Skin epidermis (tissue), 12 donors: ENCODE data around the gene DNM1L.

Experiments used
- H3K27ac ChIP-seq, 21 experiments: fragments of 200-600 bp; sonication (generic) in 11 of 21; one replicate each; pipeline ENCODE4 v1.5.0; 2020; ENCODE audit warnings: mild to moderate bottlenecking in 3 of 21, inconsistent platforms in 2 of 21, moderate library complexity in 2 of 21
- H3K4me3 ChIP-seq, 7 experiments: fragments of 200-600 bp; sonication (generic) in 2 of 7; one replicate each; pipeline ENCODE4 v1.5.0; 2020; ENCODE audit warnings: inconsistent platforms in 2 of 7, mild to moderate bottlenecking in 2 of 7, moderate library complexity in 1 of 7

The DNM1L gene

DNA sequence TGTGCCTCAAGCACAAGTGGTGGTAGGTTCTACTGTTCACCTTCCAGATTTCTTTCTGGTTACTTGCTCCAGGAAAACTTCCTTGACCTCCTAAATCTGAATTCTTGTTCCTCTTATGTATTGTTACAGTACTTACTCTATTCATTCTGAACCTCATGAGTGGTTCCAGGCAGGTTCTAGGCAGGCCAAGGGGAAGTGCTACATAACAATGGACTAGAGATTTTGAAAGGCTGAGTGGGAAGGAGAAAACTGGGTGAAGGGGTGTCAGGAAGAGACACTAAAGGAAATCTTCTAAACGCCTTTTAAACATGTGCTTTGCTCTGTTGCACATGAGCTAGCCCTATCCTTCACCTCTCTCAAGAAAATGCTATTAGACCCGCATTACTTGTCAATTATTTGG lies 75.0 kb downstream of the DNM1L start:
- H3K4me3 ChIP-seq = peak overlapping the region in 4 of 7 experiments; percentile 79 to 99 (median 90)

DNA sequence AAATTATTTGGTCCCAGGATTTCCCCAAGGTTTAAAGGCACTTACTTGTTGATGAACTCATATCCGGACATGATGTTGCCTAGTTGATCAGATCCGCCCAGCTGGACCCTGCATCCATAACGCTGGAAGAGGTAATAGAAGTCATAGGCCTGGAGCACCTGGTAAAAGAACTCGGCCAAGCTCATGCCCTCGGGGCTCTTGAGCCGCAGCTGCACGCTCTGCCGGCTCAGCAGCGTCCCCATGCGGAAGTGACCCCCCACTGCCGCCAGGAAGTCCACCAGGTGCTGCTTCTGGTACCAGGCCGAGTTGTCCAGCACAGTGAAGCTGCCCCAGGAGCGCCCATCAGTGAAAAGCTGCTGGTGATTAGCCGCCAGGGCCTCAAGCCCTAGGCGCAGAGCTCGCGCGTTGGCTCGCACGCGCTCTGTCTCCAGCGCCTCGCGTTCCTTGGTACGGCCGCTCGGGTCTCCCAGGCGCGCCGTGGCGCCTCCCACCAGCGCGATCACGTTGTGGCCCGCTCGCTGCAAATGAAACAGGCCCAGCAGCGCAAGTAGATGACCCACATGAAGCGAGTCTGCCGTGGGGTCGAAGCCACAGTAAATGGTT lies 76.1 kb downstream of the DNM1L start:
- peak overlapping the region; percentile 58 to 97 (median 90) for H3K27ac ChIP-seq

More for the DNA sequence above, 75.0 kb downstream of the DNM1L start:
- H3K27ac ChIP-seq = peak overlapping the region in 8 of 21 experiments; percentile 82 to 95 (median 92)

GRCh38 chr12:32755654-32756475 lies 76.8 kb downstream of the DNM1L start, which contains the start of gene YARS2:
YARS2 (minus strand) TSS chr12:32755897; CDS start chr12:32755874, 23 bp downstream.
- peak within 1 kb of the TSS; percentile 67 to 99 (median 90) for H3K4me3 ChIP-seq

More for the DNA sequence above, 76.1 kb downstream of the DNM1L start:
- peak overlapping the region; percentile 67 to 99 (median 90) for H3K4me3 ChIP-seq

DNA sequence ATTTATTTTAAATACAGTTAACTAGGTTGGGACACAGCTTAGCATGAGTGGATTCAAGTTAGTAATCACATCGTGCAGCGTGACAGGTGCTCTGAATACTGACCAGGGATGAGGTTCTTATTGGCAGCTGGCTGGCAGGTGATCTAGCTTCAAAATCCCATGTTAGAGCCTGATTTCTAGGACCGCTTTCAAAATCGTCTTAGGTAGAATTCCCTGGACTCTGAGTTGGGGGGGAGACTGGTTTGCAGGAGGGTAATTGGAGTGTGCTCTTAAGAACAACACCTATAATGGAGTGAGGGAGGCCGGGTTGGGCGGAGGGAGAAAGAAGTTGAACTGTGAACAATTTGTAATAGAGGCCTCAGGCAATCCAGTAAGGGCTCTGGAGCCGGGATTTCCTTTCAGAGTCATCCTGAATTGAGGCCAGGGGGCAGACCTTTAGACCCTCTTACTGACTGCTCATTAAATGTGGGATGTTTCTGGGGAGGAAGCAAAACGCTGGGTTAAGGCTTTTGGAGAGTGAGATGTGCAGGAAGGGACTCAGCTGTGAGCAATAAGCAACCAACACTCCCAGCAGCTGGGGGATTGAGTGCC lies 77.5 kb downstream of the DNM1L start:
- H3K4me3 ChIP-seq = peak overlapping the region in 4 of 7 experiments; percentile 79 to 99 (median 90)
- peak overlapping the region in 5 of 21 experiments; percentile 87 to 95 (median 91) for H3K27ac ChIP-seq

More at GRCh38 chr12:32755654-32756475, 76.8 kb downstream of the DNM1L start, which contains the start of gene YARS2:
- H3K27ac ChIP-seq = peak within 1 kb of the TSS; percentile 58 to 97 (median 90)

GRCh38 chr12:32757157-32757556 lies 78.1 kb downstream of the DNM1L start:
- no peak overlapping the region for H3K27ac ChIP-seq
- H3K4me3 ChIP-seq = no peak overlapping the region

DNA sequence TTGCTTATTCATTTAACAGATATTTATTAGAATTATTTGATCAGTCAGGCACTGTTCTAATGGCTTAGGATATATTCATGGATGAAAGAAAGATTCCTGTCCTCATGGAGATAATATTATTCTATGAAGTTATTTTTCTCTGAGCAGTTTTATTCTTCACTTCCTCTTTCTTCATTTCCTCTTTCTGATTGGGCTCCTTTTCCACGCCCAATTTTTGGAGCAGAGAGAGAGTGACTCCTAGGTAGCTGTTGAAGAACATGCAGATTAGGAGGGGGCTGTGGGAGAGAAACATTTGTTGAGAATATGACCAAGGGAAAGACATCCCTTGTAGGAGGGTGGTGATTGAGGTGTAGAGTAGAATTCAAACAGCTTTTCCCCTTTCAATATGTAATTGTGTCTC lies 82.6 kb downstream of the DNM1L start:
- no peak overlapping the region for H3K27ac ChIP-seq

GRCh38 chr12:32765906-32766305 lies 86.8 kb downstream of the DNM1L start:
- no peak overlapping the region for H3K4me3 ChIP-seq
- no peak overlapping the region for H3K27ac ChIP-seq

More for the DNA sequence above, 82.6 kb downstream of the DNM1L start:
- no peak overlapping the region for H3K4me3 ChIP-seq

- no peak overlapping the region for H3K4me3 ChIP-seq
- no peak overlapping the region for H3K27ac ChIP-seq
Observed at GRCh38 chr12:32768518-32768917, 89.4 kb downstream of the DNM1L start.

DNA sequence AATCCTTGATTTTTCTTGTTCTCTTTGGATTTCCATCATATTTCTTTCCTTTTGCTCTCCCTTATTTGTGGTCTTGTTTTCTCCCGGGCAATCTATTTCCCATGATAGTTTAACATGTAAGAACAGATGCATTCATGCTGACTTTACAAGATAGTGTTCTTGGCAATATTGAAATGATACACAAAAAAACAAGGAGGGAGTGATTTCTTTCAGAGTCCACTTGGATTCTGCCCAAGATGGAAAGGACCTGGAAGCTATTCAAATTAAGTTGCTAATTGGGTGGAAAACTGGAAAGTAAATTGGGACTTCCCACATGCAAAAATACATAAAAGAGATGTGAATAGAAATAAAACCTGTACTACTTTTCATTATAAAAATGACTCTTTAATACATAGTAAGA lies 91.0 kb downstream of the DNM1L start:
- Histone ChIP-seq H3K27ac (no peak overlapping the region), H3K4me3 (no peak overlapping the region)

DNA sequence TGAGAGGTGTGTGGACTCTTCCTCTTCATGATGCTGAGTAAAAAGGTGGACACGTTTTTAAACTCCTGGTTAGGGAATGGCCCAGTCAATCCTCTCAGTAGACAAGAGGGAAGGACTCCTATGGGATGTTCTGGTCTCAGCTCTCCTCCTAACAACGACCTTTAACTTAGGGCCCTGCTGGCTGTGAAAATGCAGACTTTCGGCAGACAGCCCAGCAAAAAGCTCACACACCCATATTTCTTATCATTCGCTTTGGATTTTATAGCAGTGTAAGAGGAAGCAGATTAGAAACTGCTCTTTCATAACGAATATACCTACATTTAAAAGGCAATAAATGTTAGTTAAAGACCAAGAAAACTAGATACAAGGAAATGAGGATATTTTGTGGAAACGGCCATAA lies 94.6 kb downstream of the DNM1L start:
- no peak overlapping the region for H3K4me3 ChIP-seq

DNA sequence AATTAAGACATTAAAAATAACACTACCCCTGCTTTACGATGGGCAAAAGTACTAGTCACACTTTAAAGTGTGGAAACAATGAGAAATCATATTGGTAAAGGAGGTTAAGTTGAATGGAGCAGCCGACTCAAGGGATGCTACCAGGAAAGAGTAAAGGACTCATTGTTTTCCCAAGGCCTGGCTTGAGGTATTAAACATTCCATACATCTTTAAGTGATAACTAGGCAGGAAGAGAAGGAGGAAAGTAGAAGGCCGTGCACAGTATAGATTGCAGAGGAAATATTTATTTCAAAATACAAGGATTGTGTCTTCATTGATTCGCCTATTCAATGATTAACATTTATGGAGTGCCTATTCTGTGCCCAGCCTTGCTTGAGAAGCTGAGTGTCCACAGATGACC lies 97.2 kb downstream of the DNM1L start:
- H3K4me3 ChIP-seq = no peak overlapping the region
- H3K27ac ChIP-seq = no peak overlapping the region

More for the DNA sequence above, 94.6 kb downstream of the DNM1L start:
- H3K27ac ChIP-seq = no peak overlapping the region

- Histone ChIP-seq H3K4me3 (no peak overlapping the region), H3K27ac (no peak overlapping the region)
Observed at GRCh38 chr12:32777159-32777558, 98.1 kb downstream of the DNM1L start.

DNA sequence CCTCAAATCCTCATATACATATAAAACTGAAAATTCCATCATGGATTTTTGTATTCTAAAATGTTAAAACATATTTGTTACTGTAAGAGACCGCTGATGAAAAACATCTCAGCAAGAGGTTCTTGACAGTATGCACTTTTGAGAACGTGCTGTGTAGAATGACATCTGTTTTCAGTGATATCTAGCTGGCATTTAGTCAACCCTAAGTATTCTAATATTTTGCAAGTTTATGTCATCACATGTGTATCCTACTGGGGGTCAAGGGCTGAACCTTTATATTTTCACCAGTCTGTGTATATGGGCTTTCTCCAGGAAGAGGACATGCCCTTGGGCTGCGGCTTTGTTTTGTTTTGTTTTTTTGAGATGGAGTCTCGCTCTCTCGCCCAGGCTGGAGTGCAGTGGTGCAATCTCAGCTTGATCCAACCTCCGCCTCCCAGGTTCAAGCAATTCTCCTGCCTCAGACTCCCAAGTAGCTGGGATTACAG lies 98.6 kb downstream of the DNM1L start:
- Histone ChIP-seq H3K27ac (no peak overlapping the region), H3K4me3 (no peak overlapping the region)

- Histone ChIP-seq H3K4me3 (no peak overlapping the region), H3K27ac (no peak overlapping the region)
Observed at GRCh38 chr12:32780071-32780470, 101.0 kb downstream of the DNM1L start.

GRCh38 chr12:32783029-32783428 lies 103.9 kb downstream of the DNM1L start:
- Histone ChIP-seq H3K4me3 (no peak overlapping the region), H3K27ac (no peak overlapping the region)

- Histone ChIP-seq H3K4me3 (no peak overlapping the region), H3K27ac (no peak overlapping the region)
Observed at GRCh38 chr12:32785557-32785956, 106.5 kb downstream of the DNM1L start.

DNA sequence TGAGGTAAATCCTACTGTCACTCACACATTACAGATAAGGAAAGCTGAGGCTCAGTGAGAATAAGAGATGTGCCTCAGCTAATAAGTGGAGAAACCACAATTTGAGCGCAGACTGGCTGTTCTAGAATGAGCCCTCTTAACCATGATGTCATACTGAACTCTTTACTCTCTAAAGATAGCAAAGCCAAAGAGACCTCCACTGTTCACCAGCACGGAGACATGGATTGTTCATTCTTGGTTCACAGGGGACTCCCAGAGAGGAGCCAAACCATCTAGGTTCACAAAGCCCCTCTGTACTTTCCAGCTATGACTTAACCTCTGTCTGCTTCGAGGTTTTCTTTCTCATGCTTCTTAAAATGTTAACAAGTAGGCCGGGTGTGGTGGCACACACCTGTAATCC lies 109.3 kb downstream of the DNM1L start:
- Histone ChIP-seq H3K27ac (no peak overlapping the region), H3K4me3 (no peak overlapping the region)

DNA sequence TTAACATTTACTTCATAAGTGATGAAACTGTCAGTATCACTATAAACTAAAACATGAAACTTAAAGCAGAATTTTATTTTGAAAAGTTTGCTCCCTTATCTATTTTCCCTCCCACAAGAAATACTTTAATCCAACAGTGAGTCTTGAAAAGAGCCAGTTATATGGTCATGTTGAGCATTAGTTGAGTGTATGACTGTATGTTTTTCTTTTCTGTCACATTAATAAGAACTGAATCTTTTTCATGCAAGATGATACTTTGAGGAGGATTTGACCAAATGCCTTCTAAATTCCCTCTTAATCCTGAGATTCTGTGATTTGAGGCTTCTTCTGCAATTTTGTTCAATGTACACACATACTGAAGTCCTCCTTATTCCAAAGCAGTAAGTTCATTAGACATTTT lies 110.3 kb downstream of the DNM1L start:
- no peak overlapping the region for H3K4me3 ChIP-seq
- no peak overlapping the region for H3K27ac ChIP-seq

DNA sequence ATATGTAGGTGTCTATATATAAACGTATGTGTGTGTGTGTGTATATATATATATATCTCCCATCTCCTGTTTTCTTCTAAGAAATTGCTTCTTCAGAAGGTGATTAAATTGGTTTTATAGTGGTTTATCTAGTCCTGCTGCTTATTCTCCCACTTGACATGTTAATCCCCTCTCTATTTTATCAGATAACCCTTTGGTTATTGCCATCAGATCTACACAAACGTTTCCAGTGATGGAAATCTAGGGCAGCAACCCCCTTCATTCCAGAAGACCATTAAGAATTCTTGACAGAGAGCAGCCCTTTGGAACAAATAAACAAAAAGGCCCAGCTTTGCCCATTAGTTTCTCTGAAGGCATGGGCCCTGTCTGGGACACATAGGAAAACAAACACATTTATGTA lies 110.8 kb downstream of the DNM1L start:
- no peak overlapping the region for H3K27ac ChIP-seq

DNA sequence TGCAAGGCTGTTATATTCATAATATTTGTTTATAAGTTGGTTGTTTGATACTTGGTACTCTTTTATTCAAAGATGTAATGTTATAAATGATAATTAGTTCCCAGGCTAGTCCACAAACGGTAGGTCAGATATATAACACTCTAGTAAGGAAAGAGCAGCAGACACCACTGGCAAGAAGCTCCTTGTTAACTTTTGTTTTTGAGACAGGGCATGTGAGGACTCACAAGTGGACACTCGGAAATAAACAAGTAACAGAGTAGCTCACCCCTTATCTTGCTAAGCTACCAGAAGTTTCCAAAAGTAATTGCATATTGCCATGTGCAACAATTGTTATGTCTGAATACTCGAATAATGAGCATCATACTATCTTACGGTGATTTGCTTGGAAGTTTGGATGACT lies 115.2 kb downstream of the DNM1L start:
- Histone ChIP-seq H3K4me3 (no peak overlapping the region), H3K27ac (no peak overlapping the region)

More for the DNA sequence above, 110.8 kb downstream of the DNM1L start:
- no peak overlapping the region for H3K4me3 ChIP-seq
